HG02852 (cell line): Measurements from ENCODE around the gene TGFBI.

ENCODE experiments used
- ATAC-seq: cut with Tn5 transposase; IDR thresholded peaks from one replicate; pipeline ENCODE4 v1.9.1; 2021; ENCODE audit warnings: mild to moderate bottlenecking, moderate library complexity; ENCODE audit not compliant: unreplicated experiment

The TGFBI gene

GRCh38 chr5:136028782-136029742 lies at the start of gene TGFBI:
TSS of gene TGFBI (plus strand) at chr5:136028988. CDS start at chr5:136029056, 68 bp downstream.
- no peak for ATAC-seq

GRCh38 chr5:135978993-135979392 lies 49.8 kb upstream of the TGFBI start:
- no peak for ATAC-seq

GRCh38 chr5:135979510-135979909 lies 49.3 kb upstream of the TGFBI start:
- no peak for ATAC-seq

- ATAC-seq, result no peak
These were observed 48.2 kb upstream of the TGFBI start for GRCh38 chr5:135980620-135981019.

GRCh38 chr5:135985951-135986350 lies 42.8 kb upstream of the TGFBI start:
- no peak for ATAC-seq

GRCh38 chr5:135986401-135986800 lies 42.4 kb upstream of the TGFBI start:
- ATAC-seq, result no peak

- no peak for ATAC-seq
These were observed 41.8 kb upstream of the TGFBI start for GRCh38 chr5:135986891-135987401.

GRCh38 chr5:135988546-135988945 lies 40.2 kb upstream of the TGFBI start:
- no peak for ATAC-seq

GRCh38 chr5:135989686-135990085 lies 39.1 kb upstream of the TGFBI start:
- ATAC-seq, result no peak

GRCh38 chr5:135990528-135991255 lies 38.1 kb upstream of the TGFBI start:
- ATAC-seq, result no peak

GRCh38 chr5:135991429-135991828 lies 37.4 kb upstream of the TGFBI start:
- ATAC-seq, result no peak

GRCh38 chr5:135993335-135993879 lies 35.4 kb upstream of the TGFBI start:
- ATAC-seq, result no peak

GRCh38 chr5:135993880-135994636 lies 34.7 kb upstream of the TGFBI start:
- no peak for ATAC-seq

GRCh38 chr5:135995976-135996375 lies 32.8 kb upstream of the TGFBI start:
- no peak for ATAC-seq

- no peak for ATAC-seq
These were observed 32.2 kb upstream of the TGFBI start for GRCh38 chr5:135996611-135997010.

- no peak for ATAC-seq
These were observed 31.0 kb upstream of the TGFBI start for GRCh38 chr5:135997673-135998335.

GRCh38 chr5:135998889-135999288 lies 29.9 kb upstream of the TGFBI start:
- no peak for ATAC-seq

- ATAC-seq, result no peak
These were observed 29.2 kb upstream of the TGFBI start for GRCh38 chr5:135999406-136000139.

- no peak for ATAC-seq
These were observed 28.6 kb upstream of the TGFBI start for GRCh38 chr5:136000147-136000546.
